GM23338 (cell line): Measurements from ENCODE around the gene ASAP2. TPM values are rescaled to one million over a fixed set of nuclear protein-coding genes. Genes with fewer than 3 reads are reported as not detected.

Source experiments
- ATAC-seq: fragments of 200-7000 bp; cut with Tn5 transposase; 3 replicates; pipeline ENCODE4 v1.9.1; 2020
- DNase-seq: peaks from one replicate; pipeline ENCODE4 v3.0.0-alpha.2; 2015; ENCODE audit warnings: low spot score
- H2AFZ ChIP-seq: fragments of 200-600 bp; sonication (generic); 2 replicates; pipeline ENCODE4 v1.8.0; 2016; ENCODE audit warnings: antibody characterized with exemption, mild to moderate bottlenecking, moderate library complexity
- H3F3A ChIP-seq: fragments of 200-600 bp; sonication (generic); replicated peaks from 2 replicates; pipeline ENCODE4 v1.8.0; 2017; ENCODE audit warnings: antibody characterized with exemption, mixed run types, low read depth
- H3K27ac ChIP-seq: fragments of 200-600 bp; sonication (generic); 2 replicates; pipeline ENCODE4 v1.6.1; 2016; ENCODE audit warnings: low read depth
- H3K27me3 ChIP-seq: fragments of 200-600 bp; sonication (generic); 2 replicates; pipeline ENCODE4 v1.8.0; 2016; ENCODE audit warnings: mild to moderate bottlenecking, mixed run types, moderate library complexity; ENCODE audit not compliant: insufficient read depth
- H3K36me3 ChIP-seq: fragments of 200-600 bp; sonication (generic); 2 replicates; pipeline ENCODE4 v1.8.0; 2016; ENCODE audit warnings: mild to moderate bottlenecking; ENCODE audit not compliant: insufficient read depth
- H3K4me1 ChIP-seq: fragments of 200-600 bp; sonication (generic); 2 replicates; pipeline ENCODE4 v1.8.0; 2016; ENCODE audit warnings: mild to moderate bottlenecking, moderate library complexity; ENCODE audit not compliant: insufficient read depth
- H3K4me2 ChIP-seq: fragments of 200-600 bp; sonication (generic); 2 replicates; pipeline ENCODE4 v1.7.1; 2017; ENCODE audit warnings: mixed run types
- H3K4me3 ChIP-seq: fragments of 200-600 bp; sonication (generic); 2 replicates; pipeline ENCODE4 v1.6.1; 2016; ENCODE audit warnings: mixed run types
- H3K79me2 ChIP-seq: fragments of 200-600 bp; sonication (generic); replicated peaks from 2 replicates; pipeline ENCODE4 v1.8.0; 2017; ENCODE audit warnings: mild to moderate bottlenecking; ENCODE audit not compliant: insufficient read depth
- H3K9me2 ChIP-seq: fragments of 200-600 bp; sonication (generic); 2 replicates; pipeline ENCODE4 v1.8.0; 2017; ENCODE audit not compliant: insufficient read depth
- H4K20me1 ChIP-seq: fragments of 200-600 bp; sonication (generic); replicated peaks from 2 replicates; pipeline ENCODE4 v1.8.0; 2017; ENCODE audit warnings: mild to moderate bottlenecking; ENCODE audit not compliant: insufficient read depth
- H3K27ac Mint-ChIP-seq: 2 replicates; pipeline ENCODE4 v1.8.0; 2020; ENCODE audit warnings: inconsistent platforms, mild to moderate bottlenecking, moderate library complexity, mixed read lengths
- H3K27me3 Mint-ChIP-seq: 3 replicates; pipeline ENCODE4 v1.8.0; 2022; ENCODE audit warnings: low read depth, mild to moderate bottlenecking, moderate library complexity, mixed read lengths, inconsistent platforms; ENCODE audit not compliant: insufficient read depth, poor library complexity
- H3K36me3 Mint-ChIP-seq: 3 replicates; pipeline ENCODE4 v1.8.0; 2021; ENCODE audit warnings: low read depth, mild to moderate bottlenecking, inconsistent platforms, moderate library complexity, mixed read lengths
- H3K4me1 Mint-ChIP-seq: 3 replicates; pipeline ENCODE4 v1.8.0; 2020; ENCODE audit warnings: mild to moderate bottlenecking, inconsistent platforms, mixed read lengths
- H3K4me3 Mint-ChIP-seq: 3 replicates; pipeline ENCODE4 v1.8.0; 2021; ENCODE audit warnings: moderate library complexity, mild to moderate bottlenecking, inconsistent platforms, mixed read lengths
- H3K9me3 Mint-ChIP-seq: 3 replicates; pipeline ENCODE4 v1.8.0; 2020; ENCODE audit warnings: moderate library complexity, mild to moderate bottlenecking, inconsistent platforms, mixed read lengths
- EZH2 ChIP-seq: fragments of 200-600 bp; sonication (generic); IDR thresholded peaks from one replicate; pipeline ENCODE4 v1.8.0; 2017; ENCODE audit warnings: antibody characterized with exemption, mild to moderate bottlenecking, low read depth; ENCODE audit not compliant: unreplicated experiment
- EZH2phosphoT487 ChIP-seq: fragments of 200-600 bp; sonication (generic); IDR thresholded peaks from one replicate; pipeline ENCODE4 v1.8.1; 2018; ENCODE audit warnings: antibody characterized with exemption; ENCODE audit not compliant: unreplicated experiment
- NANOG ChIP-seq: IDR thresholded peaks from 2 replicates; pipeline ENCODE4 v1.6.1; 2016; ENCODE audit warnings: antibody characterized with exemption, borderline replicate concordance
- POLR2AphosphoS5 ChIP-seq: IDR thresholded peaks from 2 replicates; pipeline ENCODE4 v1.6.1; 2016; ENCODE audit warnings: antibody characterized with exemption, low read depth
- STAT1 ChIP-seq: IDR thresholded peaks from one replicate; pipeline ENCODE4 v1.6.1; 2016; ENCODE audit warnings: antibody characterized with exemption; ENCODE audit not compliant: unreplicated experiment
- ZNF114 ChIP-seq: fragments of 250-450 bp; sonication (Bioruptor Pico); IDR thresholded peaks from 2 replicates; pipeline ENCODE4 v1.5.0; 2020; ENCODE audit warnings: mild to moderate bottlenecking, moderate library complexity
- ZNF331 ChIP-seq: fragments of 250-450 bp; sonication (Bioruptor Pico); IDR thresholded peaks from 2 replicates; pipeline ENCODE4 v1.5.0; 2020; ENCODE audit warnings: low read depth, mild to moderate bottlenecking, moderate library complexity
- ZNF462 ChIP-seq: fragments of 250-450 bp; sonication (Bioruptor Pico); IDR thresholded peaks from 2 replicates; pipeline ENCODE4 v1.5.0; 2020; ENCODE audit warnings: mild to moderate bottlenecking, moderate library complexity
- polyA plus RNA-seq: library from polyadenylated mRNA; unstranded; fragments of >200 nt; fragmentation: Nextera tagmentation; extraction: Ambion mirVana; gene quantifications from 2 replicates; pipeline ENCODE4 v1.2.1, GENCODE V29; 2016
- total RNA-seq: library from RNA; depleted of rRNA; stranded (reverse); fragments of >200 nt; shearing (Covaris generic); gene quantifications from 2 replicates; pipeline ENCODE4 v1.2.3, GENCODE V29; 2014
- TF ChIP-seq, protein P1 (sequence below): IDR thresholded peaks from one replicate; pipeline ENCODE4 v1.6.1; 2018; ENCODE audit warnings: antibody characterized with exemption; ENCODE audit not compliant: unreplicated experiment

ASAP2 gene
- total and polyA plus RNA-seq, 2 experiments from 2014 or later, result 2.6 to 15.6 TPM

GRCh38 chr2:9167718-9168657 lies 38.6 kb upstream of the ASAP2 start:
- Histone ChIP-seq H3F3A (no peaks in the 10 kb centered on the region), H3K9me2 (peaks cover 2% of the 10 kb centered on the region; the same call in 1 of the 2 replicates), H2AFZ (no peak overlapping the region), H3K79me2 (no peaks in the 10 kb centered on the region), H3K4me3 (no peak overlapping the region), H3K4me2 (no peak overlapping the region), H4K20me1 (no peaks in the 10 kb centered on the region), H3K27me3 (no peaks in the 10 kb centered on the region), H3K27ac (no peak overlapping the region), H3K4me1 (peaks cover 13% of the 10 kb centered on the region), H3K36me3 (no peaks in the 10 kb centered on the region)
- peaks cover 5% of the 10 kb centered on the region; the same call in 2 of the 3 replicates for H3K9me3 Mint-ChIP-seq
- no peaks in the 10 kb centered on the region for H3K27me3 Mint-ChIP-seq
- H3K4me3 Mint-ChIP-seq, result no peak overlapping the region
- H3K27ac Mint-ChIP-seq, result no peak overlapping the region
- H3K36me3 Mint-ChIP-seq, result peaks cover 3% of the 10 kb centered on the region; the same call in 1 of the 3 replicates
- DNase-seq (no peak), ATAC-seq (no peak)
- TF ChIP-seq, protein P1, sequence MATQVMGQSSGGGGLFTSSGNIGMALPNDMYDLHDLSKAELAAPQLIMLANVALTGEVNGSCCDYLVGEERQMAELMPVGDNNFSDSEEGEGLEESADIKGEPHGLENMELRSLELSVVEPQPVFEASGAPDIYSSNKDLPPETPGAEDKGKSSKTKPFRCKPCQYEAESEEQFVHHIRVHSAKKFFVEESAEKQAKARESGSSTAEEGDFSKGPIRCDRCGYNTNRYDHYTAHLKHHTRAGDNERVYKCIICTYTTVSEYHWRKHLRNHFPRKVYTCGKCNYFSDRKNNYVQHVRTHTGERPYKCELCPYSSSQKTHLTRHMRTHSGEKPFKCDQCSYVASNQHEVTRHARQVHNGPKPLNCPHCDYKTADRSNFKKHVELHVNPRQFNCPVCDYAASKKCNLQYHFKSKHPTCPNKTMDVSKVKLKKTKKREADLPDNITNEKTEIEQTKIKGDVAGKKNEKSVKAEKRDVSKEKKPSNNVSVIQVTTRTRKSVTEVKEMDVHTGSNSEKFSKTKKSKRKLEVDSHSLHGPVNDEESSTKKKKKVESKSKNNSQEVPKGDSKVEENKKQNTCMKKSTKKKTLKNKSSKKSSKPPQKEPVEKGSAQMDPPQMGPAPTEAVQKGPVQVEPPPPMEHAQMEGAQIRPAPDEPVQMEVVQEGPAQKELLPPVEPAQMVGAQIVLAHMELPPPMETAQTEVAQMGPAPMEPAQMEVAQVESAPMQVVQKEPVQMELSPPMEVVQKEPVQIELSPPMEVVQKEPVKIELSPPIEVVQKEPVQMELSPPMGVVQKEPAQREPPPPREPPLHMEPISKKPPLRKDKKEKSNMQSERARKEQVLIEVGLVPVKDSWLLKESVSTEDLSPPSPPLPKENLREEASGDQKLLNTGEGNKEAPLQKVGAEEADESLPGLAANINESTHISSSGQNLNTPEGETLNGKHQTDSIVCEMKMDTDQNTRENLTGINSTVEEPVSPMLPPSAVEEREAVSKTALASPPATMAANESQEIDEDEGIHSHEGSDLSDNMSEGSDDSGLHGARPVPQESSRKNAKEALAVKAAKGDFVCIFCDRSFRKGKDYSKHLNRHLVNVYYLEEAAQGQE, result no peak
- TF ChIP-seq POLR2AphosphoS5, result no peak
- TF ChIP-seq EZH2, result no peak
- H3K4me1 Mint-ChIP-seq, result peaks cover 20% of the 10 kb centered on the region

GRCh38 chr2:9168821-9169221 lies 37.8 kb upstream of the ASAP2 start:
- DNase-seq (no peak), ATAC-seq (peak; percentile 63)
- peaks cover 13% of the 10 kb centered on the region for H3K4me1 ChIP-seq
- no peak overlapping the region for H3K27ac Mint-ChIP-seq
- H3K27me3 ChIP-seq, result no peaks in the 10 kb centered on the region
- H2AFZ ChIP-seq, result no peak overlapping the region
- H3K36me3 Mint-ChIP-seq, result peaks cover 3% of the 10 kb centered on the region; the same call in 1 of the 3 replicates
- H3K27me3 Mint-ChIP-seq, result no peaks in the 10 kb centered on the region
- H3K4me2 ChIP-seq, result no peak overlapping the region
- H3K9me3 Mint-ChIP-seq, result peaks cover 5% of the 10 kb centered on the region; the same call in 2 of the 3 replicates
- no peak overlapping the region for H3K4me3 Mint-ChIP-seq
- H3K79me2 ChIP-seq, result no peaks in the 10 kb centered on the region
- H3F3A ChIP-seq, result no peaks in the 10 kb centered on the region
- no peaks in the 10 kb centered on the region for H3K36me3 ChIP-seq
- H4K20me1 ChIP-seq, result no peaks in the 10 kb centered on the region
- H3K4me3 ChIP-seq, result no peak overlapping the region
- H3K27ac ChIP-seq, result no peak overlapping the region
- peaks cover 2% of the 10 kb centered on the region; the same call in 1 of the 2 replicates for H3K9me2 ChIP-seq
- H3K4me1 Mint-ChIP-seq, result peaks cover 23% of the 10 kb centered on the region
- TF ChIP-seq ZNF462 (CRISPR knock-in tag), result peak; percentile 66; the same call in 1 of the 2 replicates
- TF ChIP-seq STAT1, result no peak
- no peak for TF ChIP-seq EZH2phosphoT487
- TF ChIP-seq ZNF114 (CRISPR knock-in tag), result no peak
- TF ChIP-seq NANOG, result no peak
- no peak for TF ChIP-seq ZNF331 (CRISPR knock-in tag)
